ENCODE measurements around the gene AHCYL2. TPM values are rescaled to one million over a fixed set of nuclear protein-coding genes. Genes with fewer than 3 reads are reported as not detected.

Gene AHCYL2
- total RNA-seq, 1 donor from 2014 or later, result 26.0 TPM

DNA sequence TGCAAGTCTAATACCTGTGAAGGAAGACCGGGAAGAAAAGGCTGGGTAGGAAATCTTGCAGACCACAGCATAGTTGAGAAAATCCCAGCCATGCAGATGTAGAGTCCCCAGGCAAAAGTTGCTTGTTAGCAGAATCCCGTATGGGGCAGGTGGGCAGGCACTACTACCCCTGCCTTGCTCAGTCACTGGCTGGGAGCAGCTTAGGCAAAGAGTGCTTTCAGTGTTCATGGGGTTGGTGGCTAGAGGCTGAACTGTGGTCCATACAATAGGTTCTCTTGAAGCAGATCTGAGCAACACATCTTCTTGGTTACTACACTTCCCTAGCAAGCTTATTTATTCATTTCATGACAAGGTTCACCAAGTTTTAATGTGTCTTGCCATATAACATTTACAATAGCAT, 92.6 kb downstream of the AHCYL2 start:
- Mint-ChIP-seq H3K27ac (no peak overlapping the region), H3K9me3 (ENCODE audit: low read depth) (no peaks in the 10 kb centered on the region), H3K4me1 (ENCODE audit: low read depth) (peaks cover 1% of the 10 kb centered on the region), H3K27me3 (no peaks in the 10 kb centered on the region), H3K36me3 (ENCODE audit: insufficient read depth) (peaks cover 6% of the 10 kb centered on the region), H3K4me3 (ENCODE audit: low read depth) (no peak overlapping the region)
- TF ChIP-seq, protein P1, sequence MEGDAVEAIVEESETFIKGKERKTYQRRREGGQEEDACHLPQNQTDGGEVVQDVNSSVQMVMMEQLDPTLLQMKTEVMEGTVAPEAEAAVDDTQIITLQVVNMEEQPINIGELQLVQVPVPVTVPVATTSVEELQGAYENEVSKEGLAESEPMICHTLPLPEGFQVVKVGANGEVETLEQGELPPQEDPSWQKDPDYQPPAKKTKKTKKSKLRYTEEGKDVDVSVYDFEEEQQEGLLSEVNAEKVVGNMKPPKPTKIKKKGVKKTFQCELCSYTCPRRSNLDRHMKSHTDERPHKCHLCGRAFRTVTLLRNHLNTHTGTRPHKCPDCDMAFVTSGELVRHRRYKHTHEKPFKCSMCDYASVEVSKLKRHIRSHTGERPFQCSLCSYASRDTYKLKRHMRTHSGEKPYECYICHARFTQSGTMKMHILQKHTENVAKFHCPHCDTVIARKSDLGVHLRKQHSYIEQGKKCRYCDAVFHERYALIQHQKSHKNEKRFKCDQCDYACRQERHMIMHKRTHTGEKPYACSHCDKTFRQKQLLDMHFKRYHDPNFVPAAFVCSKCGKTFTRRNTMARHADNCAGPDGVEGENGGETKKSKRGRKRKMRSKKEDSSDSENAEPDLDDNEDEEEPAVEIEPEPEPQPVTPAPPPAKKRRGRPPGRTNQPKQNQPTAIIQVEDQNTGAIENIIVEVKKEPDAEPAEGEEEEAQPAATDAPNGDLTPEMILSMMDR (IDR thresholded peaks at IDR 0.05; ENCODE audit: unreplicated experiment), result no peak
- no peak for DNase-seq (ENCODE audit: low spot score, unreplicated experiment)

DNA sequence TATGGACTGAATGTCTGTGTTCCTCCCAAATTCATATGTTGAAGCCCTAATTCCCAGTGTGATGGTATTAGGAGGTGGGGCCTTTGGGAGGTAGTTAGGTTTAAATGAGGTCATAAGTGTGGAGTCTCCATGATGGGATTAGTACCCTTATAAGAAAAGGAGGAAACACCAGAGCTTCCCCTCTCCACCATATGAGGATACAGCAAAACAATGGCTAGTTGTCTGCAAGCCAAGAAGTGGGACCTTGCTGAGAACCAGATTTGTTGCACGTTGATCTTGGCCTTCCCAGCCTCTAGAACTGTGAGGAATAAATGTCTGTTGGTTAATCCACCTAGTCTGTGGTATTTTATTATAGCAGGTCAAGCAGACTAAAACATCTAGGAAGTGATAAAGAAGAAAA, 102.2 kb downstream of the AHCYL2 start:
- peaks cover 17% of the 10 kb centered on the region for H3K36me3 Mint-ChIP-seq (ENCODE audit: insufficient read depth)
- H3K4me3 Mint-ChIP-seq (ENCODE audit: low read depth), result no peak overlapping the region
- H3K9me3 Mint-ChIP-seq (ENCODE audit: low read depth), result peaks cover 17% of the 10 kb centered on the region
- no peak for DNase-seq (ENCODE audit: low spot score, unreplicated experiment)
- no peak overlapping the region for H3K27ac Mint-ChIP-seq
- no peaks in the 10 kb centered on the region for H3K27me3 Mint-ChIP-seq
- no peaks in the 10 kb centered on the region for H3K4me1 Mint-ChIP-seq (ENCODE audit: low read depth)
- TF ChIP-seq, protein P1 (IDR thresholded peaks at IDR 0.05; ENCODE audit: unreplicated experiment), result no peak

DNA sequence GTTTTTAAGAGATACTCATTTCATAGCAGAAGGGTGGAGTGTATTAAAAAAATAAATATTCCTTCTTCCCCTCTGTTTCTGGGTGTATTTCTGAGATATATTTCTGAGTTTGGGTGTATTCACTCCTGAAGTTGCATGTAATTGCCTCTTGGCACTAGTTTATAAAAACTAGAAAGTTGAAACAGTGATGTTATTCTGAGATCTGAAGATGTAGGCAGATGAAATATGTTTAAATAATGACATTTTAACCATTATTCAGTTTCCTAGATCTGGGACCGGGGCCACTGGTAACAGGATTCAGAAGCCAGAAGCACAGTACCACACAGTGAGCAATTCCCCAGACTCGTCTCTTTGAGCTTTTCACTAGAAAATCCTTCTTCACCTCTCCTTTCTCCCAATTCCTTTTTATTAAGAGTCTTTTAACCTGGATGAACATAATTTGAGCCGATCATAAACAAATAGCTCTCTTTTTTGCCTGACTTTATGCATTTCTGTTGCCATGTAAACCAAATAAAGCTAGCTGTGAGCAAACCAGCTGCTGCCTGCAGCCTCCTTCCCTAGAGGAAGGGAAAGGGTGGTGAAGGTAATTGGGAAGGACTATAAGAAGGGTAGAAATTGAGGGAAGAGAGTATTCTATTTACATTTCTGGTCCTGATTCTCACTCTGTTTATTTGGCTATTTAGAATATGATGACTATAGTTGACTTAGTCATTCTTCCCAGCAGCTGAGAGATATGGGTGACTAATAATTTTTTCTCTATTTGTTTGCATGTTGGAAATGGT, 107.6 kb downstream of the AHCYL2 start:
- TF ChIP-seq, protein P1 (IDR thresholded peaks at IDR 0.05; ENCODE audit: unreplicated experiment), result no peak
- DNase-seq (ENCODE audit: low spot score, unreplicated experiment), result no peak
- H3K4me1 Mint-ChIP-seq (ENCODE audit: low read depth), result no peaks in the 10 kb centered on the region
- no peaks in the 10 kb centered on the region for H3K9me3 Mint-ChIP-seq (ENCODE audit: low read depth)
- no peak overlapping the region for H3K27ac Mint-ChIP-seq
- no peak overlapping the region for H3K4me3 Mint-ChIP-seq (ENCODE audit: low read depth)
- no peaks in the 10 kb centered on the region for H3K27me3 Mint-ChIP-seq
- no peaks in the 10 kb centered on the region for H3K36me3 Mint-ChIP-seq (ENCODE audit: insufficient read depth)

DNA sequence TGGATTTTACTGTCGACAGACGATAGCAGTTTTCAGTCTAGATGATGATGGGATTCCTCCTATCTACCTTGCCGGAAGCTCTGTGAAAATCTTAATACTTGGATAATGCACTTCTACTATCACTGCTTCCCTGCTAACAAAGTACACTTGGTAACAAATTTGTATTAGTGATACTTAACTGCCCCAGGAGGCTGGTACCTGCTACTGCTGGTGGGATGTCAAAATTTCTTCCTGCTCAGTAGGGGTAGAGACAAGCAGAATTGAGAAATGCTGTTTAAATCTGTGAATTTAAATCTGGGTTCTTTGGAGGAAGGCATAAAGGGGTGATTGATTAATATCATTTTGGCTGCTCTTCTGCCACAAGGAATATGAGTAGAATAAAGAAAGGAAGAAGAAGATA, 109.6 kb downstream of the AHCYL2 start:
- Mint-ChIP-seq H3K27ac (no peak overlapping the region), H3K27me3 (no peaks in the 10 kb centered on the region), H3K4me1 (ENCODE audit: low read depth) (no peaks in the 10 kb centered on the region), H3K4me3 (ENCODE audit: low read depth) (no peak overlapping the region), H3K9me3 (ENCODE audit: low read depth) (no peaks in the 10 kb centered on the region), H3K36me3 (ENCODE audit: insufficient read depth) (no peaks in the 10 kb centered on the region)
- TF ChIP-seq, protein P1 (IDR thresholded peaks at IDR 0.05; ENCODE audit: unreplicated experiment), result no peak
- DNase-seq (ENCODE audit: low spot score, unreplicated experiment), result no peak

DNA sequence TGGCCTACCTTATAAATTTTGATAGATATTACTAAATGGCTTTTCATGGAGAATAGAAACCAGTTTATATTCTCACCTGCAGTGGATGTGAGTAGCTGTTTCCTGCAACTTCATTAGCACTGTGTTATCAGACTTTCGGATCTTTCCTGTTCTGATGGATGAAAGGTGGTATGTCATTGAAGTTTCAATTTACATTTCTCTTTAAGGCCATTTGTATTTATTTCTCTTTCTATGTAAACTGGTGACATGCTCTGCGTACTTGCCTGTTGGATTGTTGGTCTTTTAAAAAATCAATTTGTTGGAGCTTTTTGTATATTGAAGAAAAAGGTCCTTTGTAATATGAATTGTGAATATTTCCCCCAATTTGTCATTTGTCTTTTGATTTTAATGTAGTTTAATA, 113.6 kb downstream of the AHCYL2 start:
- H3K36me3 Mint-ChIP-seq (ENCODE audit: insufficient read depth), result no peaks in the 10 kb centered on the region
- H3K9me3 Mint-ChIP-seq (ENCODE audit: low read depth), result no peaks in the 10 kb centered on the region
- H3K4me1 Mint-ChIP-seq (ENCODE audit: low read depth), result no peaks in the 10 kb centered on the region
- no peaks in the 10 kb centered on the region for H3K27me3 Mint-ChIP-seq
- DNase-seq (ENCODE audit: low spot score, unreplicated experiment), result no peak
- no peak overlapping the region for H3K27ac Mint-ChIP-seq
- TF ChIP-seq, protein P1 (IDR thresholded peaks at IDR 0.05; ENCODE audit: unreplicated experiment), result no peak
- no peak overlapping the region for H3K4me3 Mint-ChIP-seq (ENCODE audit: low read depth)
